HepG2 (cell line): Measurements from ENCODE around the gene CLIC1. TPM values are rescaled to one million over a fixed set of nuclear protein-coding genes. Genes with fewer than 3 reads are reported as not detected.

Experiments
- AHR ChIP-seq: IDR thresholded peaks from 2 replicates; pipeline ENCODE4 v1.6.1; 2018; ENCODE audit warnings: missing genetic modification reagents, missing compliant biosample characterization
- CBFB ChIP-seq: sonication (generic); formaldehyde crosslinking; IDR thresholded peaks from 2 replicates; pipeline ENCODE4 v1.4.0; 2020; ENCODE audit warnings: missing genetic modification reagents
- EEA1 ChIP-seq: sonication (generic); formaldehyde crosslinking; IDR thresholded peaks from 2 replicates; pipeline ENCODE4 v1.5.1; 2020; ENCODE audit warnings: mild to moderate bottlenecking, missing genetic modification reagents, borderline replicate concordance
- ERF ChIP-seq: IDR thresholded peaks from 2 replicates; pipeline ENCODE4 v1.6.1; 2018; ENCODE audit warnings: missing biosample characterization, missing genetic modification reagents
- GATAD1 ChIP-seq: IDR thresholded peaks from 2 replicates; pipeline ENCODE4 v1.6.1; 2016; ENCODE audit warnings: missing genetic modification reagents, missing compliant biosample characterization
- IKZF5 ChIP-seq: IDR thresholded peaks from 2 replicates; pipeline ENCODE4 v1.6.1; 2018; ENCODE audit warnings: missing genetic modification reagents, mild to moderate bottlenecking, missing compliant biosample characterization
- ISL2 ChIP-seq: sonication (generic); formaldehyde crosslinking; IDR thresholded peaks from 2 replicates; pipeline ENCODE4 v1.5.0; 2020; ENCODE audit warnings: missing genetic modification reagents
- KMT2B ChIP-seq: IDR thresholded peaks from 2 replicates; pipeline ENCODE4 v1.6.1; 2016; ENCODE audit warnings: missing genetic modification reagents, missing compliant biosample characterization
- MIXL1 ChIP-seq: IDR thresholded peaks from 2 replicates; pipeline ENCODE4 v1.6.1; 2016
- POGZ ChIP-seq: sonication (generic); formaldehyde crosslinking; IDR thresholded peaks from 2 replicates; pipeline ENCODE4 v1.4.0; 2020; ENCODE audit warnings: mild to moderate bottlenecking, missing genetic modification reagents
- PPARG ChIP-seq: conservative IDR thresholded peaks from 2 replicates; pipeline ENCODE4 v1.6.1; 2016; ENCODE audit warnings: missing biosample characterization, missing genetic modification reagents
- SCMH1 ChIP-seq: sonication (generic); formaldehyde crosslinking; IDR thresholded peaks from 2 replicates; pipeline ENCODE4 v1.9.0; 2021; ENCODE audit warnings: missing genetic modification reagents, mild to moderate bottlenecking, borderline replicate concordance
- SRF ChIP-seq: IDR thresholded peaks from 2 replicates; pipeline ENCODE4 v1.6.1; 2011; ENCODE audit warnings: mild to moderate bottlenecking, low read depth, low read length, moderate library complexity
- ZFP1 ChIP-seq: IDR thresholded peaks from 2 replicates; pipeline ENCODE4 v1.6.1; 2016
- ZFP91 ChIP-seq: sonication (generic); formaldehyde crosslinking; IDR thresholded peaks from 2 replicates; pipeline ENCODE4 v1.9.0; 2022; ENCODE audit warnings: missing genetic modification reagents, mild to moderate bottlenecking, borderline replicate concordance
- ZHX1 ChIP-seq: sonication (generic); formaldehyde crosslinking; IDR thresholded peaks from 2 replicates; pipeline ENCODE4 v1.8.1; 2022; ENCODE audit warnings: low read depth, mild to moderate bottlenecking, missing genetic modification reagents
- ZMYM3 ChIP-seq: sonication (generic); formaldehyde crosslinking; IDR thresholded peaks from 2 replicates; pipeline ENCODE4 v1.5.1; 2020; ENCODE audit warnings: mild to moderate bottlenecking, missing genetic modification reagents
- ZNF12 ChIP-seq: sonication (generic); formaldehyde crosslinking; IDR thresholded peaks from 2 replicates; pipeline ENCODE4 v1.5.0; 2020; ENCODE audit warnings: missing genetic modification reagents
- ZNF124 ChIP-seq: sonication (generic); formaldehyde crosslinking; IDR thresholded peaks from 2 replicates; pipeline ENCODE4 v1.4.0; 2020; ENCODE audit warnings: missing genetic modification reagents
- ZNF281 ChIP-seq: sonication (generic); formaldehyde crosslinking; IDR thresholded peaks from 2 replicates; pipeline ENCODE4 v1.4.0; 2020; ENCODE audit warnings: missing genetic modification reagents, borderline replicate concordance
- ZNF839 ChIP-seq: sonication (generic); formaldehyde crosslinking; IDR thresholded peaks from 2 replicates; pipeline ENCODE4 v1.4.0; 2020; ENCODE audit warnings: missing genetic modification reagents, mild to moderate bottlenecking, borderline replicate concordance
- ZSCAN9 ChIP-seq: IDR thresholded peaks from 2 replicates; pipeline ENCODE4 v1.6.1; 2016; ENCODE audit warnings: borderline replicate concordance
- polyA plus RNA-seq, 8 experiments: library from polyadenylated mRNA; depleted of rRNA in 3 of 8; stranded (reverse) in 7 of 8; unstranded in 1 of 8; fragments of >200 nt; fragmentation: Illumina TruSeq in 4 of 8; extraction: Trizol in 4 of 8; gene quantifications; 2 replicates each; pipeline versions ENCODE4 v1.2.1 to v1.2.3, GENCODE V29; 2011 to 2016; ENCODE audit warnings: low read depth in 4 of 8, missing spikeins in 1 of 8, mixed read lengths in 1 of 8; ENCODE audit not compliant: insufficient read depth in 1 of 8
- total RNA-seq, 5 experiments: library from RNA; depleted of rRNA; stranded (reverse); fragments of >200 nt; fragmentation: Illumina TruSeq; extraction: Trizol; gene quantifications; 2 replicates each; pipeline ENCODE4 v1.2.3, GENCODE V29; 2016; ENCODE audit warnings: low read depth in 1 of 5

Gene CLIC1
- total and polyA plus RNA-seq, 2 of the 13 experiments (the other 11 are each of a cell fraction or from before 2014, with no cell fraction given) = 602 to 891 TPM

- no peak for TF ChIP-seq ZHX1
- TF ChIP-seq CBFB (CRISPR knock-in tag) = no peak
- TF ChIP-seq ZSCAN9 (CRISPR knock-in tag) = peak; percentile 40; the same call in 1 of the 2 replicates
- TF ChIP-seq MIXL1 (CRISPR knock-in tag) = peak; percentile 59; the same call in 1 of the 2 replicates
- 0 out of 2 replicates have a peak, but pooled peaks have one; percentile 75 for TF ChIP-seq ZNF124 (CRISPR knock-in tag)
- no peak for TF ChIP-seq SCMH1 (CRISPR knock-in tag)
- 0 out of 2 replicates have a peak, but pooled peaks have one; percentile 67 for TF ChIP-seq EEA1 (CRISPR knock-in tag)
- peak; percentile 87 for TF ChIP-seq IKZF5 (CRISPR knock-in tag)
- 0 out of 2 replicates have a peak, but pooled peaks have one; percentile 39 for TF ChIP-seq POGZ
- peak; percentile 46; the same call in 1 of the 2 replicates for TF ChIP-seq ZMYM3
- TF ChIP-seq ZFP1 (CRISPR knock-in tag) = peak; percentile 45; the same call in 1 of the 2 replicates
- 0 out of 2 replicates have a peak, but pooled peaks have one; percentile 19 for TF ChIP-seq ISL2 (CRISPR knock-in tag)
- TF ChIP-seq PPARG (CRISPR knock-in tag) = 0 out of 2 replicates have a peak, but pooled peaks have one; percentile 10
- 0 out of 2 replicates have a peak, but pooled peaks have one; percentile 7 for TF ChIP-seq SRF
- 0 out of 2 replicates have a peak, but pooled peaks have one; percentile 48 for TF ChIP-seq AHR (CRISPR knock-in tag)
- TF ChIP-seq ZNF839 (CRISPR knock-in tag) = peak; percentile 30; the same call in 1 of the 2 replicates
- no peak for TF ChIP-seq ZNF12
- 0 out of 2 replicates have a peak, but pooled peaks have one; percentile 48 for TF ChIP-seq KMT2B
- TF ChIP-seq ZNF281 (CRISPR knock-in tag) = peak; percentile 50; the same call in 1 of the 2 replicates
- TF ChIP-seq GATAD1 (CRISPR knock-in tag) = peak; percentile 58
- TF ChIP-seq ZFP91 (CRISPR knock-in tag) = peak; percentile 77
- peak; percentile 88 for TF ChIP-seq ERF
Observed at GRCh38 chr6:31769684-31770371, 33.5 kb upstream of the CLIC1 start (continued).
